SU-DHL-6 (cell line): ENCODE data around the gene BTBD19.
A peak's percentile ranks its signal among the peaks of the same experiment; 100 is the strongest.

Experiments used
- H2AFZ ChIP-seq: fragments of 200-600 bp; sonication (generic); 2 replicates; pipeline ENCODE4 v1.6.1; 2014; ENCODE audit warnings: low read depth, mild to moderate bottlenecking, moderate library complexity, mixed read lengths, antibody characterized with exemption, low read length; ENCODE audit not compliant: severe bottlenecking
- H3F3A ChIP-seq: fragments of 200-600 bp; shearing (Covaris generic); 2 replicates; pipeline ENCODE4 v1.6.0; 2016; ENCODE audit warnings: antibody characterized with exemption, mild to moderate bottlenecking; ENCODE audit not compliant: insufficient read depth
- H3K27ac ChIP-seq: fragments of 200-600 bp; sonication (generic); 2 replicates; pipeline ENCODE4 v1.5.1; 2016; ENCODE audit warnings: low read depth, mild to moderate bottlenecking, low read length, moderate library complexity, mixed read lengths
- H3K27me3 ChIP-seq: fragments of 200-600 bp; sonication (generic), shearing (Covaris generic); 2 replicates; pipeline ENCODE4 v1.6.0; 2014; ENCODE audit warnings: mild to moderate bottlenecking, low read length
- H3K36me3 ChIP-seq: fragments of 200-600 bp; sonication (generic); 2 replicates; pipeline ENCODE4 v1.6.1; 2014; ENCODE audit warnings: mild to moderate bottlenecking, low read length, mixed read lengths
- H3K4me2 ChIP-seq: fragments of 300-600, 200-600 bp; shearing (Covaris generic), sonication (generic); 2 replicates; pipeline ENCODE4 v1.6.0; 2014; ENCODE audit warnings: low read length, low read depth, mild to moderate bottlenecking; ENCODE audit not compliant: poor library complexity, severe bottlenecking
- H3K4me3 ChIP-seq: fragments of 200-600 bp; sonication (generic); 2 replicates; pipeline ENCODE4 v1.5.1; 2014; ENCODE audit warnings: antibody characterized with exemption, low read length, mild to moderate bottlenecking, mixed read lengths; ENCODE audit not compliant: insufficient read depth, poor library complexity, severe bottlenecking
- H3K79me2 ChIP-seq: fragments of 200-600 bp; sonication (generic); 2 replicates; pipeline ENCODE4 v1.6.1; 2014; ENCODE audit warnings: mild to moderate bottlenecking, low read length, moderate library complexity; ENCODE audit not compliant: insufficient read depth
- H3K9ac ChIP-seq: fragments of 200-600 bp; sonication (generic); 2 replicates; pipeline ENCODE4 v1.7.0; 2014; ENCODE audit warnings: mild to moderate bottlenecking, low read length
- H3K9me2 ChIP-seq: fragments of 200-600 bp; sonication (generic); replicated peaks from 2 replicates; pipeline ENCODE4 v1.6.1; 2014; ENCODE audit warnings: low read length; ENCODE audit not compliant: insufficient read depth
- H3K9me3 ChIP-seq: fragments of 200-600 bp; sonication (generic); 2 replicates; pipeline ENCODE4 v1.6.1; 2014; ENCODE audit warnings: low read length, mixed read lengths; ENCODE audit not compliant: insufficient read depth
- H4K20me1 ChIP-seq: fragments of 200-600 bp; sonication (generic); 2 replicates; pipeline ENCODE4 v1.6.1; 2014; ENCODE audit warnings: low read depth, mild to moderate bottlenecking, antibody characterized with exemption, low read length, moderate library complexity, mixed read lengths
- EZH2phosphoT487 ChIP-seq: fragments of 200-600 bp; sonication (generic), shearing (Covaris generic); conservative IDR thresholded peaks from 2 replicates; pipeline ENCODE4 v1.6.1; 2018; ENCODE audit warnings: mild to moderate bottlenecking, antibody characterized with exemption, low read length, moderate library complexity, mixed read lengths
- TF ChIP-seq, protein P1 (sequence below): fragments of 200-600 bp; sonication (generic); IDR thresholded peaks from one replicate; pipeline ENCODE4 v1.5.1; 2017; ENCODE audit warnings: antibody characterized with exemption, mild to moderate bottlenecking, low read length, moderate library complexity; ENCODE audit not compliant: insufficient read depth, poor library complexity, severe bottlenecking

The BTBD19 gene

DNA sequence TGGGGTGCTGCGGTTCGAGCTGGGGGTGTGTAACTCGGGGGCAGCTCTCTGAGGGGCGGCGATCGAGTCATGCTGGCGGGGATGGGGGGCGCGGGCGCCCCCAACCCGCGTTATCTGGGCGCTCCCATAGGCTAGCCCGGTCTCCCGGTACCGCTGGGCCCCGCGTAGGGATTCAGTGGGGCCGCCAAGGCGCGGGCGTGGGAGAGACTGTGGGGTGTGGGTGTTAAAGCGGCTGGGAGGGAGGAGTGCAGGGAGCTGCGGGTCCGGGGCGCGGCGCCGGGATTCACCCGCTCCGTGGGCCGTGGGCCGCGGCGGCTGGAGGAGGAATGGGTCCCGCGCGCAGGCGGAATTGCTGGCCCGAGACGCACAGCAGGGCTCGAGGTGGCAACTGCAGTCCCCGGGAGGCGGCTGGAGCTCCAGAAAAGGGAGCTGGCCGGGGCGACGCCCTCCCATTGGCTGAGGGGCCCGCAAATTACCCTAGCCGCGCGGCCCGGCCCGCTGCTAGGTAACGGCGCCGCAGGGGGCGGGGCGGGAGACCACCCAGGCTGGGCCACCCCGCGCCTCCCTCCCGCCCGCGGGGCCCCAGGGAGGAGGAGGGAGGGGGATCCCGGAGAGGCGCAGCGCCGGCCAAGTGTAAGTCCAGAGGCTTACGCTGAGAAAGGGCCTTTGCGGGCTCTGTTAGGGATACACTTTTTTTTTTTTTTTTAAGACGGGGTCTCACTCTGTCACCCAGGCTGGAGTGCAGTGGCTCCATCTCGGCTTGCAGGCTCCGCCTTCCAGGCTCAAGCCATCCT is 34.7 kb downstream of the BTBD19 start, which contains the start of gene PTCH2:
TSS of gene PTCH2 (minus strand) at position 392 of the 794 bp plus-strand sequence. CDS start at position 71, 321 bp downstream.
- Histone ChIP-seq H2AFZ (no peak within 1 kb of the TSS), H3K9me2 (no peaks in the 10 kb centered on the region), H3K79me2 (no peaks in the 10 kb centered on the region), H3K9me3 (no peaks in the 10 kb centered on the region), H4K20me1 (no peaks in the 10 kb centered on the region), H3F3A (no peaks in the 10 kb centered on the region), H3K27me3 (no peaks in the 10 kb centered on the region), H3K4me2 (peak within 1 kb of the TSS; percentile 25), H3K9ac (no peak within 1 kb of the TSS), H3K27ac (no peak within 1 kb of the TSS), H3K36me3 (no peaks in the 10 kb centered on the region), H3K4me3 (no peak within 1 kb of the TSS)
- no peak for TF ChIP-seq EZH2phosphoT487
- TF ChIP-seq, protein P1, sequence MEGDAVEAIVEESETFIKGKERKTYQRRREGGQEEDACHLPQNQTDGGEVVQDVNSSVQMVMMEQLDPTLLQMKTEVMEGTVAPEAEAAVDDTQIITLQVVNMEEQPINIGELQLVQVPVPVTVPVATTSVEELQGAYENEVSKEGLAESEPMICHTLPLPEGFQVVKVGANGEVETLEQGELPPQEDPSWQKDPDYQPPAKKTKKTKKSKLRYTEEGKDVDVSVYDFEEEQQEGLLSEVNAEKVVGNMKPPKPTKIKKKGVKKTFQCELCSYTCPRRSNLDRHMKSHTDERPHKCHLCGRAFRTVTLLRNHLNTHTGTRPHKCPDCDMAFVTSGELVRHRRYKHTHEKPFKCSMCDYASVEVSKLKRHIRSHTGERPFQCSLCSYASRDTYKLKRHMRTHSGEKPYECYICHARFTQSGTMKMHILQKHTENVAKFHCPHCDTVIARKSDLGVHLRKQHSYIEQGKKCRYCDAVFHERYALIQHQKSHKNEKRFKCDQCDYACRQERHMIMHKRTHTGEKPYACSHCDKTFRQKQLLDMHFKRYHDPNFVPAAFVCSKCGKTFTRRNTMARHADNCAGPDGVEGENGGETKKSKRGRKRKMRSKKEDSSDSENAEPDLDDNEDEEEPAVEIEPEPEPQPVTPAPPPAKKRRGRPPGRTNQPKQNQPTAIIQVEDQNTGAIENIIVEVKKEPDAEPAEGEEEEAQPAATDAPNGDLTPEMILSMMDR: no peak

DNA sequence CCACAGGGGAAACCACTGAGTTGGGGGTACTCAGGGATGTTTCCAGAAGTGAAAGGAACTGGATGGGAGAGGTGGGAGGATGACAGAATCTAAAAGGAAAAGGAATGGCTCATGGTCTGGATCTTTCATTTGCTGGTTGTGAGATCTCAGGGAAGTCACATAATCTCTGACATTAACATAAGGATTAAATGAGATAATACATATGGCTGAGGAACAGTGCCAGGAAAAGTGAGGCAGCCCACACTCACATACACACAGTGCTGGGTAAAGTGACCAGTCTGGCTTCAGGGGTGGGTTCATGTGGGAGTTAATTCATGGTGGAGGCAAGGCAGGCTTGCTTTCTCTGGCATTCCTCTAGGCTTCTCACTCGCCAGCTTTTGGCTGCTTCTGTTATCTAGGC is 38.7 kb downstream of the BTBD19 start:
- H3K9me3 ChIP-seq: no peaks in the 10 kb centered on the region
- H3K4me3 ChIP-seq: no peak overlapping the region
- no peak overlapping the region for H3K4me2 ChIP-seq

DNA sequence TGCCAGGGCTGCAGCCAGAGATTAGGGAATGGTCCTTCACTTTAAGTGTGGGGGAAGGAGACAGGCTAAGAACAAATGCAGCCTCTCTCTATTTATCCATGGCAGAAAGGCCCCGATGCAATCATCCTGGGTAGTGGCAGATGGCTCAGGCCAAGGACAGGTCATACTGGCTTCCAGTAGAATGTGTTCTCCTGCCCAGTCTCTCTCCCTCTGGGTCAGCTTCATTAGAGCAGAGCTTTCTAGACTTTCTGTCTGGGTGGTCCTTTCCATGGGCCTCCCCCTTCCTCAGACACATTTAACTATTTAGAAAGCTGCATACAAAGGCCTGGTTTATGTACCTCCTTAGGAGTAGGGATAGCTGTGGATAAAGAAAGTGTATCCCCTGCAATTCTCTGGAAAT is 39.5 kb downstream of the BTBD19 start:
- no peak overlapping the region for H3K4me2 ChIP-seq
- H3F3A ChIP-seq: no peaks in the 10 kb centered on the region
- no peaks in the 10 kb centered on the region for H3K36me3 ChIP-seq
- no peaks in the 10 kb centered on the region for H3K9me2 ChIP-seq
- no peak overlapping the region for H3K4me3 ChIP-seq
- no peaks in the 10 kb centered on the region for H3K27me3 ChIP-seq
- no peaks in the 10 kb centered on the region for H3K9me3 ChIP-seq
- H4K20me1 ChIP-seq: no peaks in the 10 kb centered on the region
- H3K9ac ChIP-seq: no peak overlapping the region
- no peak for TF ChIP-seq EZH2phosphoT487
- TF ChIP-seq, protein P1: no peak
- no peak overlapping the region for H3K27ac ChIP-seq
- no peaks in the 10 kb centered on the region for H3K79me2 ChIP-seq
- no peak overlapping the region for H2AFZ ChIP-seq

More for the DNA sequence above, 38.7 kb downstream of the BTBD19 start:
- TF ChIP-seq, protein P1: no peak
- no peak for TF ChIP-seq EZH2phosphoT487
- H4K20me1 ChIP-seq: no peaks in the 10 kb centered on the region
- no peak overlapping the region for H3K9ac ChIP-seq
- H3K9me2 ChIP-seq: no peaks in the 10 kb centered on the region
- H3K36me3 ChIP-seq: no peaks in the 10 kb centered on the region
- no peak overlapping the region for H3K27ac ChIP-seq
- no peaks in the 10 kb centered on the region for H3F3A ChIP-seq
- H3K27me3 ChIP-seq: no peaks in the 10 kb centered on the region
- H3K79me2 ChIP-seq: no peaks in the 10 kb centered on the region
- no peak overlapping the region for H2AFZ ChIP-seq
